ENCODE measurements around the gene TACR2. TPM values are rescaled to one million over a fixed set of nuclear protein-coding genes. Genes with fewer than 3 reads are reported as not detected.

TACR2 gene
- total and polyA plus RNA-seq, 5 donors from 2014 or later, result 0.13 to 0.14 TPM; not detected in 3

DNA sequence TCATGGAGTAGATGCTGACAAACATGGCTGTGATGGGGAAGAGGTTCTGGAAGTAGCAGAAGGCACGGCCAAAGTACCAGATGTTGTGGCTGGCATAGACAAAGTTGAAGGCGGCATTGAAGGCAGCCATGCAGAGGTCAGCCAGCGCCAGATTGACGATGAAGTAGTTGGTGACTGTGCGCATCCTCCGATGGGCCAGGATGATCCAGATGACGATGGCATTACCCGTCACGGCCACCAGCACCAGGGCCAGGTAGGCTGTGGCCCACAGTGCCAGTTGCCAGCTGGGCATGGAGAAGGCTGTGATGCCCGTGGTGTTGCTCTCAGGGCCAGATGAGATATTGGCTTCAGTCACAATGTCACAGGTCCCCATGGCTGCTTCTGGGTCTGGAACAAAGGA is 767 bp downstream of the TACR2 start:
- Mint-ChIP-seq H3K9me3 (no peaks in the 10 kb centered on the region), H3K27me3 (no peaks in the 10 kb centered on the region), H3K4me1 (peaks cover 0 to 8% (median 0%) of the 10 kb centered on the region in 4 donors), H3K4me3 (no peak overlapping the region), H3K36me3 (no peaks in the 10 kb centered on the region), H3K27ac (peak overlapping the region in 1 of 3 donors; percentile 67)
- no peaks in the 10 kb centered on the region for H3K36me3 ChIP-seq (ENCODE audit: control insufficient read depth, insufficient read depth, low read length)
- no peak overlapping the region for H3K4me3 ChIP-seq (ENCODE audit: low read depth, low read length)
- H3K9me3 ChIP-seq (ENCODE audit: control insufficient read depth in 2 of 2, low read length in 2 of 2), result no peaks in the 10 kb centered on the region
- no peaks in the 10 kb centered on the region for H3K27me3 ChIP-seq (ENCODE audit: control insufficient read depth, insufficient read depth, low read length)
- no peak overlapping the region for H3K27ac ChIP-seq (ENCODE audit: insufficient read depth, low read length, poor library complexity, severe bottlenecking)
- DNase-seq (no peak), ATAC-seq (ENCODE audit: low read depth in 2 of 2) (no peak)
- H3K4me1 ChIP-seq (ENCODE audit: control insufficient read depth, insufficient read depth, low read length, poor library complexity, severe bottlenecking), result no peaks in the 10 kb centered on the region

GRCh38 chr10:69415049-69415448 is 1.7 kb downstream of the TACR2 start:
- ATAC-seq (ENCODE audit: low read depth in 2 of 2) (no peak), DNase-seq (no peak)
- Histone ChIP-seq H3K4me3 (ENCODE audit: low read depth, low read length) (no peak overlapping the region), H3K9me3 (ENCODE audit: control insufficient read depth in 2 of 2, low read length in 2 of 2) (no peaks in the 10 kb centered on the region), H3K27me3 (ENCODE audit: control insufficient read depth, insufficient read depth, low read length) (no peaks in the 10 kb centered on the region), H3K36me3 (ENCODE audit: control insufficient read depth, insufficient read depth, low read length) (no peaks in the 10 kb centered on the region), H3K4me1 (ENCODE audit: control insufficient read depth, insufficient read depth, low read length, poor library complexity, severe bottlenecking) (no peaks in the 10 kb centered on the region), H3K27ac (ENCODE audit: insufficient read depth, low read length, poor library complexity, severe bottlenecking) (no peak overlapping the region)
- H3K36me3 Mint-ChIP-seq, result no peaks in the 10 kb centered on the region
- no peaks in the 10 kb centered on the region for H3K27me3 Mint-ChIP-seq
- no peak overlapping the region for H3K4me3 Mint-ChIP-seq
- peaks cover 0 to 13% (median 0%) of the 10 kb centered on the region in 4 donors for H3K4me1 Mint-ChIP-seq
- no peaks in the 10 kb centered on the region for H3K9me3 Mint-ChIP-seq
- no peak overlapping the region for H3K27ac Mint-ChIP-seq

- no peaks in the 10 kb centered on the region for H3K9me3 ChIP-seq (ENCODE audit: control insufficient read depth in 2 of 2, low read length in 2 of 2)
- Mint-ChIP-seq H3K4me3 (no peak overlapping the region), H3K27me3 (no peaks in the 10 kb centered on the region), H3K36me3 (no peaks in the 10 kb centered on the region), H3K4me1 (peaks cover 0 to 17% (median 0%) of the 10 kb centered on the region in 4 donors), H3K27ac (no peak overlapping the region), H3K9me3 (no peaks in the 10 kb centered on the region)
- H3K27me3 ChIP-seq (ENCODE audit: control insufficient read depth, insufficient read depth, low read length), result no peaks in the 10 kb centered on the region
- H3K27ac ChIP-seq (ENCODE audit: insufficient read depth, low read length, poor library complexity, severe bottlenecking), result no peak overlapping the region
- no peak for ATAC-seq (ENCODE audit: low read depth in 2 of 2)
- DNase-seq, result no peak
- no peaks in the 10 kb centered on the region for H3K36me3 ChIP-seq (ENCODE audit: control insufficient read depth, insufficient read depth, low read length)
- H3K4me3 ChIP-seq (ENCODE audit: low read depth, low read length), result no peak overlapping the region
- H3K4me1 ChIP-seq (ENCODE audit: control insufficient read depth, insufficient read depth, low read length, poor library complexity, severe bottlenecking), result peaks cover 3% of the 10 kb centered on the region
These were observed 2.4 kb downstream of the TACR2 start for GRCh38 chr10:69414036-69415018.

DNA sequence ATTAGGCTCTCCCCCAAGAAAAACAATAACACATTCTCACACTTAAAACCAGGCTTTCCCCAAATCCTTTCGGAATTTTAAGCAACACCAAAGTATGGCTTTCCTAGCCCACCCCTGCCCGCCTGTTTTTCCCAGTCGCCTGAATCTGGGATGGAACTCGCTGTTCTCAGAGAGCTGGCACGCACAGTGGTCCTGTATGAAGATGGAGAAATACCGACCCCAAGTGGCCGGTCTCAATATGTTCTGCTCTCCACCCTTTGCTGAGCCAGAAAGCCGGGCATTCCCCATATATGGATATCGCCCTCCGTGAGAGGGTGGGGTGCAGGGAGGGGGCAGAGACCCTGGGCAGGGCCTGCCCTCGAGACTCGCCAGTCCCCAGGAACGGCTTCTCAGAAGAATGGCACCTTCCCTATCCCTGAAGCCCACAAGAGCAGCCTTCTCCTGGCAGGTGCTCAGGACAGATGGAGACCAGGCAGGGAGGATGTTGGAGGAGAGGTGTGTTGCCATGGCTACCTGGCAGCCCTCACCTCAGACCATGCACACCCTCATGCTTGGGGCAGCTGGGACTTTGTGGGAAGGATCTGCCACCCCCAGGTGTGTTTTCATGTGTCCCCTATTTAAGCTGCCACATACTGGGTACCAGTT is 3.4 kb downstream of the TACR2 start:
- peaks cover 0 to 25% (median 7%) of the 10 kb centered on the region in 4 donors for H3K4me1 Mint-ChIP-seq
- ATAC-seq (ENCODE audit: low read depth in 2 of 2) (no peak), DNase-seq (peak in 1 of 3 donors; percentile 36)
- Histone ChIP-seq H3K27ac (ENCODE audit: insufficient read depth, low read length, poor library complexity, severe bottlenecking) (no peak overlapping the region), H3K4me1 (ENCODE audit: control insufficient read depth, insufficient read depth, low read length, poor library complexity, severe bottlenecking) (peaks cover 9% of the 10 kb centered on the region), H3K4me3 (ENCODE audit: low read depth, low read length) (no peak overlapping the region), H3K36me3 (ENCODE audit: control insufficient read depth, insufficient read depth, low read length) (no peaks in the 10 kb centered on the region), H3K27me3 (ENCODE audit: control insufficient read depth, insufficient read depth, low read length) (no peaks in the 10 kb centered on the region), H3K9me3 (ENCODE audit: control insufficient read depth in 2 of 2, low read length in 2 of 2) (no peaks in the 10 kb centered on the region)
- H3K27ac Mint-ChIP-seq, result no peak overlapping the region
- H3K4me3 Mint-ChIP-seq, result no peak overlapping the region
- H3K27me3 Mint-ChIP-seq, result no peaks in the 10 kb centered on the region
- no peaks in the 10 kb centered on the region for H3K36me3 Mint-ChIP-seq
- no peaks in the 10 kb centered on the region for H3K9me3 Mint-ChIP-seq

GRCh38 chr10:69412232-69412790 is 4.4 kb downstream of the TACR2 start:
- H3K36me3 ChIP-seq (ENCODE audit: control insufficient read depth, insufficient read depth, low read length), result no peaks in the 10 kb centered on the region
- H3K4me1 Mint-ChIP-seq, result peaks cover 0 to 32% (median 12%) of the 10 kb centered on the region in 4 donors
- DNase-seq (no peak), ATAC-seq (ENCODE audit: low read depth in 2 of 2) (no peak)
- no peak overlapping the region for H3K4me3 Mint-ChIP-seq
- H3K27ac ChIP-seq (ENCODE audit: insufficient read depth, low read length, poor library complexity, severe bottlenecking), result no peak overlapping the region
- no peaks in the 10 kb centered on the region for H3K9me3 ChIP-seq (ENCODE audit: control insufficient read depth in 2 of 2, low read length in 2 of 2)
- H3K27ac Mint-ChIP-seq, result peak overlapping the region in 1 of 3 donors; percentile 43
- no peaks in the 10 kb centered on the region for H3K36me3 Mint-ChIP-seq
- H3K27me3 ChIP-seq (ENCODE audit: control insufficient read depth, insufficient read depth, low read length), result no peaks in the 10 kb centered on the region
- H3K4me3 ChIP-seq (ENCODE audit: low read depth, low read length), result no peak overlapping the region
- H3K4me1 ChIP-seq (ENCODE audit: control insufficient read depth, insufficient read depth, low read length, poor library complexity, severe bottlenecking), result peaks cover 15% of the 10 kb centered on the region
- no peaks in the 10 kb centered on the region for H3K27me3 Mint-ChIP-seq
- H3K9me3 Mint-ChIP-seq, result no peaks in the 10 kb centered on the region

DNA sequence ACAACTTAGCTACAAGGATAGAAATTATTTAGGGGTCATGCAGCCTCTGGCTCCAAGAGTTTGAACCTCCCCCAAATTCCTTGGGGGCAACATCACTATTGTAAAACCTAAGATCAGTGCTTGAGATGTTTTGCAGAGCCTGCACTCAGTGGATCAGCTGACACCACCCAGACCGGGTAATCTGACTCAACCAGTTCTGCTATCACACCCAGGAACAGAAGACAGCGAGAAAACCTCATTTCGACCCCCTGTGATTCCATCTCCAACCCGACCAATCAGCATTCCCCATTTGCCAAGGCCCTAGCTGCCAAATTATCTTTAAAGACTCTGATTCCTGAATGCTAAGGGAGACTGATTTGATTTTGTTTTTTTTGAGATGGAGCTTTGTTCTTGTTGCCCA is 5.2 kb downstream of the TACR2 start:
- no peak overlapping the region for H3K27ac ChIP-seq (ENCODE audit: insufficient read depth, low read length, poor library complexity, severe bottlenecking)
- H3K4me3 Mint-ChIP-seq, result no peak overlapping the region
- no peaks in the 10 kb centered on the region for H3K9me3 ChIP-seq (ENCODE audit: control insufficient read depth in 2 of 2, low read length in 2 of 2)
- H3K36me3 ChIP-seq (ENCODE audit: control insufficient read depth, insufficient read depth, low read length), result no peaks in the 10 kb centered on the region
- H3K4me1 ChIP-seq (ENCODE audit: control insufficient read depth, insufficient read depth, low read length, poor library complexity, severe bottlenecking), result peaks cover 15% of the 10 kb centered on the region
- H3K36me3 Mint-ChIP-seq, result no peaks in the 10 kb centered on the region
- ATAC-seq (ENCODE audit: low read depth in 2 of 2) (no peak), DNase-seq (no peak)
- no peaks in the 10 kb centered on the region for H3K9me3 Mint-ChIP-seq
- H3K4me3 ChIP-seq (ENCODE audit: low read depth, low read length), result no peak overlapping the region
- H3K27ac Mint-ChIP-seq, result peak overlapping the region in 2 of 3 donors; percentile 76 to 93
- no peaks in the 10 kb centered on the region for H3K27me3 ChIP-seq (ENCODE audit: control insufficient read depth, insufficient read depth, low read length)
- H3K4me1 Mint-ChIP-seq, result peaks cover 0 to 35% (median 12%) of the 10 kb centered on the region in 4 donors
- no peaks in the 10 kb centered on the region for H3K27me3 Mint-ChIP-seq

DNA sequence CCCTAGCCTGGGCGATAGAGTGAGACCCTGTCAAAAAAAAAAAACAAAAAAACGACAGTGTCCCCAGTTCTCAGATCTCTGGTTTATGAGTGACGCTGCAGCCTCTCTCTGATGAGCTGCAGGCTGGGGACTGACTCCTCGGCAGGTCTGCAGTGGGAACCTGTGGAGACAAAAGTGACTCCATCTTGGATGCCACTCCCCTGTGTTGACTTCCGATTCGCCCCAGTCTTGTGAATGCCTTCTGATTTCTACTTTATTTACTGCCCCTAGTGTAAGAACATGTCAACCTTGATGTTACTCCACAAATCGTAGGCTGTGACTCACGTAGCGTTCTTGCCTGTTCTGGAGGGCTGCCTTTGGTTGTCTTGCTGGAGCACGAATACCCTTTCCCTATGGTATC is 6.2 kb downstream of the TACR2 start:
- Mint-ChIP-seq H3K4me3 (peak overlapping the region in 1 of 4 donors; percentile 1), H3K27me3 (no peaks in the 10 kb centered on the region)
- no peak overlapping the region for H3K27ac ChIP-seq (ENCODE audit: insufficient read depth, low read length, poor library complexity, severe bottlenecking)

More for the DNA sequence above, 6.2 kb downstream of the TACR2 start:
- ATAC-seq (ENCODE audit: low read depth in 2 of 2), result no peak
- Mint-ChIP-seq H3K9me3 (no peaks in the 10 kb centered on the region), H3K36me3 (no peaks in the 10 kb centered on the region), H3K27ac (peak overlapping the region in 2 of 3 donors; percentile 33 to 77), H3K4me1 (peaks cover 0 to 37% (median 12%) of the 10 kb centered on the region in 4 donors)
- no peaks in the 10 kb centered on the region for H3K27me3 ChIP-seq (ENCODE audit: control insufficient read depth, insufficient read depth, low read length)
- no peaks in the 10 kb centered on the region for H3K36me3 ChIP-seq (ENCODE audit: control insufficient read depth, insufficient read depth, low read length)
- no peak for DNase-seq
- peaks cover 15% of the 10 kb centered on the region for H3K4me1 ChIP-seq (ENCODE audit: control insufficient read depth, insufficient read depth, low read length, poor library complexity, severe bottlenecking)
- no peak overlapping the region for H3K4me3 ChIP-seq (ENCODE audit: low read depth, low read length)
- H3K9me3 ChIP-seq (ENCODE audit: control insufficient read depth in 2 of 2, low read length in 2 of 2), result no peaks in the 10 kb centered on the region

Data from CD4-positive, CD25-positive, alpha-beta regulatory T cell (primary cell).